Muscle layer of colon (tissue), 2 donors: ENCODE measurements around the gene SCAMP3.
"Not testable (repeated sequence)": the region's sequence is repeated elsewhere in the genome, so short reads cannot be mapped to it uniquely, and the experiment has no call there.

Source experiments
- H3K27ac ChIP-seq: one replicate; pipeline ENCODE4 v1.7.0; 2013; ENCODE audit warnings: low read depth, mild to moderate bottlenecking, low read length, moderate library complexity
- H3K27me3 ChIP-seq, 2 donors: one replicate each; pipeline ENCODE4 v1.7.0; 2013; ENCODE audit warnings: low read length in 2 of 2, mild to moderate bottlenecking in 2 of 2; ENCODE audit not compliant: insufficient read depth in 2 of 2, control insufficient read depth in 1 of 2
- H3K36me3 ChIP-seq: one replicate; pipeline ENCODE4 v1.7.0; 2013; ENCODE audit warnings: mild to moderate bottlenecking, low read length; ENCODE audit not compliant: insufficient read depth
- H3K4me1 ChIP-seq: one replicate; pipeline ENCODE4 v1.7.0; 2013; ENCODE audit warnings: mild to moderate bottlenecking, low read length; ENCODE audit not compliant: insufficient read depth
- H3K4me3 ChIP-seq, 2 donors: one replicate each; pipeline ENCODE4 v1.7.0; 2013; ENCODE audit warnings: low read length in 2 of 2, low read depth in 1 of 2, mild to moderate bottlenecking in 1 of 2, moderate library complexity in 1 of 2
- H3K9ac ChIP-seq: one replicate; pipeline ENCODE4 v1.7.0; 2013; ENCODE audit warnings: low read length
- H3K9me3 ChIP-seq: one replicate; pipeline ENCODE4 v1.7.0; 2013; ENCODE audit warnings: mild to moderate bottlenecking, low read length
- donor health status: abdominal sarcoma.
- donor health status: Adenocarcinoma of cecum.

Gene SCAMP3

GRCh38 chr1:155250633-155251449, 11.3 kb downstream of the SCAMP3 start:
- H3K9me3 ChIP-seq: no peaks in the 10 kb centered on the region
- H3K36me3 ChIP-seq: peaks cover 13% of the 10 kb centered on the region
- H3K9ac ChIP-seq: no peak overlapping the region
- H3K4me1 ChIP-seq: peaks cover 29% of the 10 kb centered on the region
- H3K4me3 ChIP-seq: peak overlapping the region in 1 of 2 donors; percentile 29
- peak overlapping the region; percentile 76 for H3K27ac ChIP-seq
- H3K27me3 ChIP-seq: no peaks in the 10 kb centered on the region

- Histone ChIP-seq H3K4me1 (peaks cover 29% of the 10 kb centered on the region), H3K9ac (no peak overlapping the region), H3K36me3 (peaks cover 13% of the 10 kb centered on the region), H3K27me3 (no peaks in the 10 kb centered on the region), H3K4me3 (peak overlapping the region in 1 of 2 donors; percentile 29), H3K27ac (peak overlapping the region; percentile 35), H3K9me3 (no peaks in the 10 kb centered on the region)
These were observed 11.9 kb downstream of the SCAMP3 start for GRCh38 chr1:155250246-155250632.

GRCh38 chr1:155247667-155248553, 14.2 kb downstream of the SCAMP3 start:
- H3K27me3 ChIP-seq: no peaks in the 10 kb centered on the region
- no peak overlapping the region for H3K27ac ChIP-seq
- peaks cover 28% of the 10 kb centered on the region for H3K4me1 ChIP-seq
- peaks cover 13% of the 10 kb centered on the region for H3K36me3 ChIP-seq
- no peak overlapping the region for H3K9ac ChIP-seq
- no peak overlapping the region for H3K4me3 ChIP-seq
- H3K9me3 ChIP-seq: no peaks in the 10 kb centered on the region

- H3K4me3 ChIP-seq, H3K9me3 ChIP-seq, H3K9ac ChIP-seq, H3K27me3 ChIP-seq, H3K27ac ChIP-seq: not testable (repeated sequence)
- Histone ChIP-seq H3K4me1 (peaks cover 35% of the 10 kb centered on the region), H3K36me3 (peaks cover 13% of the 10 kb centered on the region)
These were observed 15.4 kb downstream of the SCAMP3 start for GRCh38 chr1:155246796-155247195.

GRCh38 chr1:155245163-155245524, 17.0 kb downstream of the SCAMP3 start:
- no peaks in the 10 kb centered on the region for H3K9me3 ChIP-seq
- peak overlapping the region; percentile 95 for H3K27ac ChIP-seq
- peak overlapping the region; percentile 58 to 75 for H3K4me3 ChIP-seq
- peaks cover 36% of the 10 kb centered on the region for H3K4me1 ChIP-seq
- peaks cover 13% of the 10 kb centered on the region for H3K36me3 ChIP-seq
- H3K9ac ChIP-seq: peak overlapping the region; percentile 65
- no peaks in the 10 kb centered on the region for H3K27me3 ChIP-seq

GRCh38 chr1:155244368-155245162, 17.6 kb downstream of the SCAMP3 start:
- Histone ChIP-seq H3K36me3 (peaks cover 14% of the 10 kb centered on the region), H3K27me3 (no peaks in the 10 kb centered on the region), H3K27ac (peak overlapping the region; percentile 95), H3K4me1 (peaks cover 36% of the 10 kb centered on the region), H3K9ac (peak overlapping the region; percentile 65), H3K9me3 (no peaks in the 10 kb centered on the region), H3K4me3 (peak overlapping the region; percentile 58 to 75)

GRCh38 chr1:155242805-155243358, 19.3 kb downstream of the SCAMP3 start:
- H3K36me3 ChIP-seq: peaks cover 13% of the 10 kb centered on the region
- peaks cover 36% of the 10 kb centered on the region for H3K4me1 ChIP-seq
- H3K4me3 ChIP-seq: peak overlapping the region in 1 of 2 donors; percentile 75
- peak overlapping the region; percentile 95 for H3K27ac ChIP-seq
- H3K9ac ChIP-seq: peak overlapping the region; percentile 58
- H3K27me3 ChIP-seq: no peaks in the 10 kb centered on the region
- no peaks in the 10 kb centered on the region for H3K9me3 ChIP-seq

GRCh38 chr1:155241841-155242264, 20.3 kb downstream of the SCAMP3 start:
- Histone ChIP-seq H3K9ac (no peak overlapping the region), H3K4me1 (peaks cover 36% of the 10 kb centered on the region), H3K36me3 (peaks cover 13% of the 10 kb centered on the region), H3K27me3 (no peaks in the 10 kb centered on the region), H3K27ac (no peak overlapping the region), H3K9me3 (no peaks in the 10 kb centered on the region), H3K4me3 (no peak overlapping the region)

- peak overlapping the region; percentile 1 for H3K27ac ChIP-seq
- no peaks in the 10 kb centered on the region for H3K9me3 ChIP-seq
- H3K4me1 ChIP-seq: peaks cover 36% of the 10 kb centered on the region
- H3K27me3 ChIP-seq: no peaks in the 10 kb centered on the region
- peaks cover 15% of the 10 kb centered on the region for H3K36me3 ChIP-seq
- H3K4me3 ChIP-seq: peak overlapping the region in 1 of 2 donors; percentile 41
- no peak overlapping the region for H3K9ac ChIP-seq
These were observed 21.0 kb downstream of the SCAMP3 start for GRCh38 chr1:155241069-155241679.

GRCh38 chr1:155236451-155236850, 25.7 kb downstream of the SCAMP3 start:
- H3K27ac ChIP-seq: no peak overlapping the region
- H3K36me3 ChIP-seq: peaks cover 15% of the 10 kb centered on the region
- no peaks in the 10 kb centered on the region for H3K9me3 ChIP-seq
- H3K4me3 ChIP-seq: no peak overlapping the region
- H3K27me3 ChIP-seq: no peaks in the 10 kb centered on the region
- H3K4me1 ChIP-seq: peaks cover 23% of the 10 kb centered on the region
- no peak overlapping the region for H3K9ac ChIP-seq
